HG03025 (cell line): ENCODE results near the gene FBXL5.

Experiments
- ATAC-seq: cut with Tn5 transposase; IDR thresholded peaks from one replicate; pipeline ENCODE4 v1.9.1; 2021; ENCODE audit warnings: mild to moderate bottlenecking, moderate library complexity; ENCODE audit not compliant: unreplicated experiment, low FRiP score

FBXL5 gene

GRCh38 chr4:15563871-15564270, 91.3 kb downstream of the FBXL5 start:
- ATAC-seq, result no peak

GRCh38 chr4:15562623-15563022, 92.5 kb downstream of the FBXL5 start:
- no peak for ATAC-seq

- ATAC-seq, result no peak
Measured at GRCh38 chr4:15562114-15562513, 93.0 kb downstream of the FBXL5 start.

GRCh38 chr4:15558561-15558960, 96.6 kb downstream of the FBXL5 start:
- ATAC-seq, result no peak

- ATAC-seq, result no peak
Measured at GRCh38 chr4:15557786-15558550, 97.2 kb downstream of the FBXL5 start.

- no peak for ATAC-seq
Measured at GRCh38 chr4:15556511-15557092, 98.6 kb downstream of the FBXL5 start.
